Measurements from ENCODE around the gene ACAA1. TPM values are rescaled to one million over a fixed set of nuclear protein-coding genes. Genes with fewer than 3 reads are reported as not detected.

ACAA1 gene
- total and polyA plus RNA-seq, 2 of the 13 experiments (the other 11 are each of a cell fraction or from before 2014, with no cell fraction given) = 60.8 to 188 TPM

DNA sequence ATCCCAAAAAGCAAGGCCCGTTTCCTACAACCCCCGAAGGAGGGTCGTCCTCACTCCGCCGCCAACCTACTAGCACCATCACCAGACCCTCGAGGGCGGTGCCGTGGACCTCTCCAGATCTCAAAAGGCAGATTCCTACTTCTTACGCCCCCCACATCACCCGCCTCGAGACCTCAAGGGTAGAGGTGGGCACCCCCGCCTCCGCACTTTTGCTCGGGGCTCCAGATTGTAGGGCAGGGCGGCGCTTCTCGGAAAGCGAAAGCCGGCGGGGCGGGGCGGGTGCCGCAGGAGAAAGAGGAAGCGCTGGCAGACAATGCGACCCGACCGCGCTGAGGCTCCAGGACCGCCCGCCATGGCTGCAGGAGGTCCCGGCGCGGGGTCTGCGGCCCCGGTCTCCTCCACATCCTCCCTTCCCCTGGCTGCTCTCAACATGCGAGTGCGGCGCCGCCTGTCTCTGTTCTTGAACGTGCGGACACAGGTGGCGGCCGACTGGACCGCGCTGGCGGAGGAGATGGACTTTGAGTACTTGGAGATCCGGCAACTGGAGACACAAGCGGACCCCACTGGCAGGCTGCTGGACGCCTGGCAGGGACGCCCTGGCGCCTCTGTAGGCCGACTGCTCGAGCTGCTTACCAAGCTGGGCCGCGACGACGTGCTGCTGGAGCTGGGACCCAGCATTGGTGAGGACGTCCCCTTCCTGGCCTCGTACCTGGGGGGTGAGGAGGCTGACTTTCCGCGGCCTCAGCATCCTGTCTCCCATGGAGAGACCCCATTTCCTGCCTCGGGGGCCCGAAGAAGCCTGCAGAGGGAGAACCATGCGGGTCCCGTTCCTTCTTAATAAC is 1.6 kb upstream of the ACAA1 start, which contains the start of gene MYD88 (continued):
- TF ChIP-seq, protein P1, sequence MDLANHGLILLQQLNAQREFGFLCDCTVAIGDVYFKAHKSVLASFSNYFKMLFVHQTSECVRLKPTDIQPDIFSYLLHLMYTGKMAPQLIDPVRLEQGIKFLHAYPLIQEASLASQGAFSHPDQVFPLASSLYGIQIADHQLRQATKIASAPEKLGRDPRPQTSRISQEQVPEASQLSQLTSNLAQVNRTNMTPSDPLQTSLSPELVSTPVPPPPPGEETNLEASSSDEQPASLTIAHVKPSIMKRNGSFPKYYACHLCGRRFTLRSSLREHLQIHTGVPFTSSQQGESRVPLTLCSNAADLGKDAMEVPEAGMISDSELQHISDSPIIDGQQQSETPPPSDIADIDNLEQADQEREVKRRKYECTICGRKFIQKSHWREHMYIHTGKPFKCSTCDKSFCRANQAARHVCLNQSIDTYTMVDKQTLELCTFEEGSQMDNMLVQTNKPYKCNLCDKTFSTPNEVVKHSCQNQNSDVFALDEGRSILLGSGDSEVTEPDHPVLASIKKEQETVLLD (CRISPR knock-in tag; IDR thresholded peaks at IDR 0.05; ENCODE audit: low read depth) = no peak
- TF ChIP-seq POGZ (CRISPR knock-in tag; IDR thresholded peaks at IDR 0.05) (no peak), PHF21A (CRISPR knock-in tag; IDR thresholded peaks at IDR 0.05) (peak; percentile 57; the same call in 1 of the 2 replicates), HNRNPL (IDR thresholded peaks at IDR 0.05; ENCODE audit: low read depth, low read length) (0 out of 2 replicates have a peak, but pooled peaks have one; percentile 51), MAF1 (CRISPR knock-in tag; IDR thresholded peaks at IDR 0.05; ENCODE audit: borderline replicate concordance) (no peak), ZNF720 (CRISPR knock-in tag; IDR thresholded peaks at IDR 0.05) (no peak), GATAD2A (CRISPR knock-in tag; IDR thresholded peaks at IDR 0.05) (peak; percentile 34; the same call in 1 of the 2 replicates), ESRRA (CRISPR knock-in tag; IDR thresholded peaks at IDR 0.05; ENCODE audit: low read depth) (no peak), ZNF180 (CRISPR knock-in tag; IDR thresholded peaks at IDR 0.05; ENCODE audit: borderline replicate concordance, low read depth) (no peak), PAF1 (CRISPR knock-in tag; IDR thresholded peaks at IDR 0.05) (no peak), EED (CRISPR knock-in tag; IDR thresholded peaks at IDR 0.05) (peak; percentile 28; the same call in 1 of the 2 replicates), PAWR (CRISPR knock-in tag; IDR thresholded peaks at IDR 0.05; ENCODE audit: borderline replicate concordance) (no peak), GABPB1 (CRISPR knock-in tag; IDR thresholded peaks at IDR 0.05) (peak; percentile 83), ZFP1 (CRISPR knock-in tag; IDR thresholded peaks at IDR 0.05) (no peak), HDAC6 (IDR thresholded peaks at IDR 0.05; ENCODE audit: low read depth, low read length) (no peak), FOXK1 (CRISPR knock-in tag; IDR thresholded peaks at IDR 0.05; ENCODE audit: borderline replicate concordance, low read depth) (no peak; the same call in 1 of the 2 replicates), MZF1 (CRISPR knock-in tag; IDR thresholded peaks at IDR 0.05; ENCODE audit: borderline replicate concordance) (no peak), GTF2F1 (IDR thresholded peaks at IDR 0.05; ENCODE audit: low read length) (no peak), AHR (CRISPR knock-in tag; IDR thresholded peaks at IDR 0.05) (no peak)
- TF ChIP-seq, protein P2, sequence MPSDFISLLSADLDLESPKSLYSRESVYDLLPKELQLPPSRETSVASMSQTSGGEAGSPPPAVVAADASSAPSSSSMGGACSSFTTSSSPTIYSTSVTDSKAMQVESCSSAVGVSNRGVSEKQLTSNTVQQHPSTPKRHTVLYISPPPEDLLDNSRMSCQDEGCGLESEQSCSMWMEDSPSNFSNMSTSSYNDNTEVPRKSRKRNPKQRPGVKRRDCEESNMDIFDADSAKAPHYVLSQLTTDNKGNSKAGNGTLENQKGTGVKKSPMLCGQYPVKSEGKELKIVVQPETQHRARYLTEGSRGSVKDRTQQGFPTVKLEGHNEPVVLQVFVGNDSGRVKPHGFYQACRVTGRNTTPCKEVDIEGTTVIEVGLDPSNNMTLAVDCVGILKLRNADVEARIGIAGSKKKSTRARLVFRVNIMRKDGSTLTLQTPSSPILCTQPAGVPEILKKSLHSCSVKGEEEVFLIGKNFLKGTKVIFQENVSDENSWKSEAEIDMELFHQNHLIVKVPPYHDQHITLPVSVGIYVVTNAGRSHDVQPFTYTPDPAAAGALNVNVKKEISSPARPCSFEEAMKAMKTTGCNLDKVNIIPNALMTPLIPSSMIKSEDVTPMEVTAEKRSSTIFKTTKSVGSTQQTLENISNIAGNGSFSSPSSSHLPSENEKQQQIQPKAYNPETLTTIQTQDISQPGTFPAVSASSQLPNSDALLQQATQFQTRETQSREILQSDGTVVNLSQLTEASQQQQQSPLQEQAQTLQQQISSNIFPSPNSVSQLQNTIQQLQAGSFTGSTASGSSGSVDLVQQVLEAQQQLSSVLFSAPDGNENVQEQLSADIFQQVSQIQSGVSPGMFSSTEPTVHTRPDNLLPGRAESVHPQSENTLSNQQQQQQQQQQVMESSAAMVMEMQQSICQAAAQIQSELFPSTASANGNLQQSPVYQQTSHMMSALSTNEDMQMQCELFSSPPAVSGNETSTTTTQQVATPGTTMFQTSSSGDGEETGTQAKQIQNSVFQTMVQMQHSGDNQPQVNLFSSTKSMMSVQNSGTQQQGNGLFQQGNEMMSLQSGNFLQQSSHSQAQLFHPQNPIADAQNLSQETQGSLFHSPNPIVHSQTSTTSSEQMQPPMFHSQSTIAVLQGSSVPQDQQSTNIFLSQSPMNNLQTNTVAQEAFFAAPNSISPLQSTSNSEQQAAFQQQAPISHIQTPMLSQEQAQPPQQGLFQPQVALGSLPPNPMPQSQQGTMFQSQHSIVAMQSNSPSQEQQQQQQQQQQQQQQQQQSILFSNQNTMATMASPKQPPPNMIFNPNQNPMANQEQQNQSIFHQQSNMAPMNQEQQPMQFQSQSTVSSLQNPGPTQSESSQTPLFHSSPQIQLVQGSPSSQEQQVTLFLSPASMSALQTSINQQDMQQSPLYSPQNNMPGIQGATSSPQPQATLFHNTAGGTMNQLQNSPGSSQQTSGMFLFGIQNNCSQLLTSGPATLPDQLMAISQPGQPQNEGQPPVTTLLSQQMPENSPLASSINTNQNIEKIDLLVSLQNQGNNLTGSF (CRISPR knock-in tag; IDR thresholded peaks at IDR 0.05) = 0 out of 2 replicates have a peak, but pooled peaks have one; percentile 29
- TF ChIP-seq, protein P3, sequence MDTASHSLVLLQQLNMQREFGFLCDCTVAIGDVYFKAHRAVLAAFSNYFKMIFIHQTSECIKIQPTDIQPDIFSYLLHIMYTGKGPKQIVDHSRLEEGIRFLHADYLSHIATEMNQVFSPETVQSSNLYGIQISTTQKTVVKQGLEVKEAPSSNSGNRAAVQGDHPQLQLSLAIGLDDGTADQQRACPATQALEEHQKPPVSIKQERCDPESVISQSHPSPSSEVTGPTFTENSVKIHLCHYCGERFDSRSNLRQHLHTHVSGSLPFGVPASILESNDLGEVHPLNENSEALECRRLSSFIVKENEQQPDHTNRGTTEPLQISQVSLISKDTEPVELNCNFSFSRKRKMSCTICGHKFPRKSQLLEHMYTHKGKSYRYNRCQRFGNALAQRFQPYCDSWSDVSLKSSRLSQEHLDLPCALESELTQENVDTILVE (CRISPR knock-in tag; IDR thresholded peaks at IDR 0.05) = no peak
- TF ChIP-seq, protein P4, sequence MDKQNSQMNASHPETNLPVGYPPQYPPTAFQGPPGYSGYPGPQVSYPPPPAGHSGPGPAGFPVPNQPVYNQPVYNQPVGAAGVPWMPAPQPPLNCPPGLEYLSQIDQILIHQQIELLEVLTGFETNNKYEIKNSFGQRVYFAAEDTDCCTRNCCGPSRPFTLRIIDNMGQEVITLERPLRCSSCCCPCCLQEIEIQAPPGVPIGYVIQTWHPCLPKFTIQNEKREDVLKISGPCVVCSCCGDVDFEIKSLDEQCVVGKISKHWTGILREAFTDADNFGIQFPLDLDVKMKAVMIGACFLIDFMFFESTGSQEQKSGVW (CRISPR knock-in tag; IDR thresholded peaks at IDR 0.05; ENCODE audit: borderline replicate concordance) = no peak
